Transverse colon (tissue), 4 donors: ENCODE data around the gene MROH9.

ENCODE experiments used
- CTCF ChIP-seq, 5 experiments: fragments of 200-600 bp in 3 of 5; fragments of 450-650 bp in 2 of 5; sonication (generic) in 3 of 5; IDR thresholded peaks; 1 replicate in 2 of 5; 2 replicates in 3 of 5; pipeline ENCODE4 v1.5.1; 2016 to 2017; ENCODE audit warnings: antibody characterized with exemption in 5 of 5, inconsistent platforms in 3 of 5, mild to moderate bottlenecking in 2 of 5, moderate library complexity in 1 of 5
- EP300 ChIP-seq: sonication (generic); formaldehyde crosslinking; IDR thresholded peaks from one replicate; pipeline ENCODE4 v1.6.1; 2017; ENCODE audit warnings: antibody characterized with exemption, low read depth
- POLR2AphosphoS5 ChIP-seq, 3 donors: sonication (generic); formaldehyde crosslinking; IDR thresholded peaks; one replicate each; pipeline ENCODE4 v1.6.1; 2016; ENCODE audit warnings: antibody characterized with exemption in 3 of 3

- peak in 2 of 3 donors; percentile 24 to 65 for TF ChIP-seq POLR2AphosphoS5 (IDR thresholded peaks at IDR 0.05)
- no peak for TF ChIP-seq CTCF (IDR thresholded peaks at IDR 0.05)
- peak; percentile 68 for TF ChIP-seq EP300
These were observed 48.9 kb upstream of the MROH9 start for GRCh38 chr1:170886460-170886859.
